ENCODE results near the gene AQP12A.

DNA sequence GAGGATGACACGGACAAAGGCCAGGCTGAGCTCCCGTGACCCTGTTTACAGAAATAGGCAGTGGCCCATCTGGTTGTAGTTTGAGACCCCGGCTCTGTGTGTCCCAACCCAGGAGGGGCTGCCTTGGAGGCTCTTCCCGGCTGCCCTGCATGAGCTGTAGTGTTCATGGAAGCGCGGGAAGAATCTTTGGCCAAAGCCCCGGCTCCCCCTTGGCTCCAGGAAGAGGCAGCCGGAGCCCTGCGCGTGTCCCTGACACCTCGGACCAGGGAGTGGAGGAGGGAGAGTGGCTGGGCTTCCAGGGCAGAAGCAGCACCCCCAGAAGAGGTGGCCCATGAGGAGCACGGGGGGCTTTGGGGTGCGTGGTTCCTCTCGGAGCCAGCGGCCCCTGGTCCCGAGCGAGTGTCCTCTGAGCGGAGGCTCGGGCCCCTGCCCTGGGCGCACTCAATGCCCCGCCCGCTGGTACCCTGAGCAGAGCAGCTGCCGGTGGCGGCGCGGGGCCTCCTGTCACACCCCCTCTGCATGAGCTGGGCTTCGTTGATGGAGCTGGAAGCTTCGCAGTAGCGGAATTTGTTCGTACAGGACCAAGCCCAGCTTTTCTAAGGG lies 44.7 kb upstream of the AQP12A start:
- TF ChIP-seq EZH2 (IDR thresholded peaks at IDR 0.05; ENCODE audit: low read depth, unreplicated experiment) (no peak), CTCF (conservative IDR thresholded peaks at IDR 0.05; ENCODE audit: low read depth in 2 of 2) (no peak), EZH2phosphoT487 (IDR thresholded peaks at IDR 0.05; ENCODE audit: unreplicated experiment) (no peak)
